Measurements from ENCODE around the gene SEZ6L.

GRCh38 chr22:26322179-26322905, 153.1 kb downstream of the SEZ6L start:
- TF ChIP-seq POLR2A (IDR thresholded peaks at IDR 0.05) (no peak), CTCF (IDR thresholded peaks at IDR 0.05) (no peak), EP300 (IDR thresholded peaks at IDR 0.05) (no peak)
